Ureter (tissue), 1 donor: ENCODE data around the gene DAZAP2. TPM values are rescaled to one million over a fixed set of nuclear protein-coding genes. Genes with fewer than 3 reads are reported as not detected.
"Not testable (repeated sequence)": the region's sequence is repeated elsewhere in the genome, so short reads cannot be mapped to it uniquely, and the experiment has no call there.

Source experiments
- DNase-seq: peaks from one replicate; pipeline ENCODE4 v3.0.0-alpha.2; 2020; ENCODE audit warnings: low spot score
- total RNA-seq: library from RNA; stranded (reverse); gene quantifications from one replicate; pipeline ENCODE4 v1.2.4, GENCODE V29; 2023
- donor health status: DM: yes; HTN: yes; CAD: no.

The DAZAP2 gene
- total RNA-seq, 1 donor from 2014 or later = 221 TPM

GRCh38 chr12:51247523-51248206, 9.0 kb downstream of the DAZAP2 start:
- DNase-seq = no peak

- no peak for DNase-seq
These were observed 14.7 kb downstream of the DAZAP2 start for GRCh38 chr12:51253276-51253675.

GRCh38 chr12:51254536-51254935, 15.9 kb downstream of the DAZAP2 start:
- DNase-seq = no peak

GRCh38 chr12:51259600-51259999, 21.0 kb downstream of the DAZAP2 start:
- DNase-seq = not testable (repeated sequence)

GRCh38 chr12:51262758-51263177, 24.1 kb downstream of the DAZAP2 start:
- no peak for DNase-seq

- DNase-seq = no peak
These were observed 24.7 kb downstream of the DAZAP2 start for GRCh38 chr12:51263341-51263740.

- DNase-seq = no peak
These were observed 25.7 kb downstream of the DAZAP2 start for GRCh38 chr12:51264297-51264696.

GRCh38 chr12:51265024-51265423, 26.4 kb downstream of the DAZAP2 start:
- no peak for DNase-seq

GRCh38 chr12:51269174-51270066, 30.8 kb downstream of the DAZAP2 start:
- DNase-seq = peak; percentile 62

GRCh38 chr12:51270067-51270950, 31.7 kb downstream of the DAZAP2 start, which contains the start of gene SMAGP:
SMAGP (minus strand) TSS chr12:51270415; CDS start chr12:51269278, 1,137 bp downstream.
- peak; percentile 82 for DNase-seq

- no peak for DNase-seq
These were observed 32.4 kb downstream of the DAZAP2 start for GRCh38 chr12:51270951-51271518.

- not testable (repeated sequence) for DNase-seq
These were observed 34.2 kb downstream of the DAZAP2 start for GRCh38 chr12:51272810-51273209.

- no peak for DNase-seq
These were observed 36.5 kb downstream of the DAZAP2 start for GRCh38 chr12:51275088-51275487.

- DNase-seq = no peak
These were observed 42.7 kb downstream of the DAZAP2 start for GRCh38 chr12:51281202-51281924.

- no peak for DNase-seq
These were observed 47.2 kb downstream of the DAZAP2 start for GRCh38 chr12:51285843-51286242.

GRCh38 chr12:51291603-51292513, 53.2 kb downstream of the DAZAP2 start:
- not testable (repeated sequence) for DNase-seq
